CD4-positive, alpha-beta T cell treated with Interleukin-2 at 100 ng/mL for 4 hours (primary cell): ENCODE data around the gene HSF5.
"Not testable (repeated sequence)": the region's sequence is repeated elsewhere in the genome, so short reads cannot be mapped to it uniquely, and the experiment has no call there.

Experiments used
- DNase-seq: peaks from one replicate; pipeline ENCODE4 v3.0.0-alpha.2; 2020; ENCODE audit warnings: low spot score

Gene HSF5

GRCh38 chr17:58481798-58482197 lies 6.4 kb downstream of the HSF5 start:
- not testable (repeated sequence) for DNase-seq

DNA sequence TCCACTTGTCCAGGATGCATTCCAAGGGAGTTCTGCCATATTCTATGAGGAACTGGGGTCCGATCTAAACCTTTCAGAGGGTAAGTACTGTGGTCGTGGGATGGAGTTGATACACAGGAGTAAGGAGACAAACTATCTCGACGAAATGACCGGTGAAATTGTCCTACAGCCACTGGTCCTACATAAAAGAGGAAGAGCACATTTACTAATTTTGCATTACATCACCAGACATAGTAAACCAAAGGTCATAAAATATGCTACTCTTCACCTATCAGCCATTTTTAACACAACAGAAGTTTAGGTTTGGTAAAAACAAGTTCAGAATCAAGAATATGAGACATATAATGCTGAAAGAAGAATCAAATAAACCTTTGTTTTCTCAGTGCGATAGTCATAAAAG lies 8.1 kb downstream of the HSF5 start:
- no peak for DNase-seq

- no peak for DNase-seq
These were observed 11.4 kb downstream of the HSF5 start for GRCh38 chr17:58476812-58477211.

- DNase-seq = no peak
These were observed 12.2 kb downstream of the HSF5 start for GRCh38 chr17:58475985-58476384.

GRCh38 chr17:58470356-58470755 lies 17.9 kb downstream of the HSF5 start:
- DNase-seq = no peak

- DNase-seq = no peak
These were observed 19.3 kb downstream of the HSF5 start for GRCh38 chr17:58468944-58469343.

DNA sequence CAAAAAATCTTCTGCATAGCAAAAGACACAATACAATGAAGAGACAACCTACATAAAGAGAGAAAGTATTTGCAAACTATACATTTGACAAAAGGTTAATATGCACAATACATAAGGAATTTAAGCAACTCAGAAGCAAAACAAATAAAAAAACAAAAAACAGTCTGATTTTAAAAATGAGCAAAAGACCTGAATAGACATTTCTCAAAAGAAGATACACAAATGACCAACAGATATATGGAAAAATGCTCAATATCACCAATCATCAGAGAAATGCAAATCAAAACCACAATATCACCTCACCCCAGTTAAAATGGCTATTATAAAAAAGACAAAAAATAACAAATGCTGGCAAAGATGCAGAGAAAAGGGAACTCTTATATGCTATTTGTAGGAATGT lies 32.7 kb downstream of the HSF5 start:
- no peak for DNase-seq

- no peak for DNase-seq
These were observed 35.5 kb downstream of the HSF5 start for GRCh38 chr17:58452738-58453137.

GRCh38 chr17:58447039-58447975 lies 40.9 kb downstream of the HSF5 start:
- peak; percentile 66 for DNase-seq

- DNase-seq = no peak
These were observed 42.1 kb downstream of the HSF5 start for GRCh38 chr17:58446086-58446485.

GRCh38 chr17:58436805-58437239 lies 51.4 kb downstream of the HSF5 start:
- no peak for DNase-seq

DNA sequence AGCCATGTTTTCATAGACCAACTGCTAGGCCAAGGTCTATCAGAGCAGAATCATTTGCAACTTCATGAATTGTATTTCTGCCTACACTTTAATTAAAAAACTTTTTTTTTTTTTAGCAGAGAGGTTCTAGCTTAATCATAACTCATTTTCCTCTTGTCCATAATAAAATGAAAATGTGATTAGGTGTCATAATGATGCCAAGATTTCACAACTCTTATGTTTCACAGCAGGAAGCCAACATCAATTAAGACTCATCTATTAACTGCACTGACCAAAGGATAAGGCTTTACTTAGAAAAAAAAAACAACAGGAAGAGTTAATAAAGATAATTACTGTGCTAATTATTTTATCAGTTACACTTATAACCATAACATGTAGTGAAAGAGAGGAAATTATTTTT lies 52.0 kb downstream of the HSF5 start:
- DNase-seq = no peak

- no peak for DNase-seq
These were observed 55.2 kb downstream of the HSF5 start for GRCh38 chr17:58432806-58433573.

- DNase-seq = no peak
These were observed 60.4 kb downstream of the HSF5 start for GRCh38 chr17:58427807-58428206.

GRCh38 chr17:58421711-58422110 lies 66.5 kb downstream of the HSF5 start:
- DNase-seq = no peak

GRCh38 chr17:58420827-58421226 lies 67.4 kb downstream of the HSF5 start:
- no peak for DNase-seq

DNA sequence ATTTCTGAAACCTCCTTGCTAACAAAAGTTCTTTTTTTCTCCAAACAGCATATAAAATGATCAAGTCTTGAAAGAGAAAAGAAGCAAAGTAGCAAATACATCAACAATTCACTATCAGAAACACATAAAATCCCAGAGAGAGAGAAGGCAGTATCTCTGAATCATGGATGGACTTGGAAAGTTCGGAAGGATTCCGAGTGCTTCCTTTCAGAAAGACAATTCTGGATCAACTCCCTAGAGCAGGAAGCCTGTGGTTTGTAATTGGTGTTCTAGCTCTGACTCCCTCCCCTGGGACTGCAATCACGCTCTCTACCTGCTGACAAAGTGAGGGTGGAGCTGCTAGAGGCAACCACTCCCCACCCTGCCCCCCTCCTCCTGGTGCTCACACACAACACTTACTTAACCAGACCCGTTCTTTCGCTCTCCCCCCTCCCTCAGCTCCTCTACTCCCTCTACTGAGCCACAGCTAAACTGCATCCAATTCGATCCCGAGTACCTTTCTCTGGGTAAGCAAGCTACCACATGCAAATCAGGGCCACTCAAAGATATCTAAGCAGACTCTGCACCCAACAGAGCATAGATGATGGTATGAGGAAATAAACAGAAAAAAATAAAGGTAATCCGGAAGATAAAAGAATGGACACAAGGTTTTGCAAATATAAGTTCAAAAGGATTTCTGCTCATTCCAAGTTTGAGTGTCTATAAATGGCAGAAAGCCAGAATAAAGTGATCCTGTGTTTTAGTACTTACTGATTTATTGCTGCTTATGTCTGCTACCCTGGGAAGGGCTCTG lies 70.7 kb downstream of the HSF5 start, which contains the start of gene RNF43:
Gene RNF43 (minus strand): TSS at position 235 of the 793 bp plus-strand sequence. CDS start 1,957 bp downstream, outside the sequence.
- peak; percentile 93 for DNase-seq

- no peak for DNase-seq
These were observed 71.3 kb downstream of the HSF5 start for GRCh38 chr17:58416937-58417299.

- DNase-seq = no peak
These were observed 71.8 kb downstream of the HSF5 start for GRCh38 chr17:58416396-58416795.

DNA sequence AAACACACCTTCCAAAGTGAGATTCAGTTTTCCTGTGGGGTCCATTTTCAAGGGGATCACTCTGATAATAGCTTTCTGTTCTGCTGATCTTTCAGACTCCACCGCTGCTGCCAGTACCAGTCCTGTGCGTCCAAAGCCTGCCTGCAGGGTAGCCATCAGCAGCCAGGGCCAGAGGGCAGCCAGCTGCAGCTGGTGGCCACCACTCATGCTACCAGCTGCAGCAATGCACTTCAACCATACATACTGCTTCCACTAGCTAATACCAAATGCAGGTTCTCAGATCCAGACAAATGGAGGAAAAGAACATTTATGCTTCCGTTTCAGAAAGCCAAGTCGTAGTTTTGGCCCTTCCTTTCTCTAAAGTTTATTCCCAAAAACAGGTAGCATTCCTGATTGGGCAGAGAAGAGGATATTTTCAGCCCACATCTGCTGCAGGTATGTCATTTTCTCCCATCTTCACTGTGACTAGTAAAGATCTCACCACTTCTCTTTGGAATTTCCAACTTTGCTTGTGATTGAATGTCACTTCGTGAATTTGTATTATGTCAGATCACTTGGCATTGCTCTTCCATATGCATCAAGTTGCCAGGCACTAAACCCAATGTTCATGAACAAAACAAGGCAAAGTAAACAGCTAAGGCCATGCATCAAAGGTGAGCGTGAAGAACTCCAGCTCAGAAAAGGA lies 72.7 kb downstream of the HSF5 start:
- no peak for DNase-seq

- no peak for DNase-seq
These were observed 73.6 kb downstream of the HSF5 start for GRCh38 chr17:58414596-58414997.

DNA sequence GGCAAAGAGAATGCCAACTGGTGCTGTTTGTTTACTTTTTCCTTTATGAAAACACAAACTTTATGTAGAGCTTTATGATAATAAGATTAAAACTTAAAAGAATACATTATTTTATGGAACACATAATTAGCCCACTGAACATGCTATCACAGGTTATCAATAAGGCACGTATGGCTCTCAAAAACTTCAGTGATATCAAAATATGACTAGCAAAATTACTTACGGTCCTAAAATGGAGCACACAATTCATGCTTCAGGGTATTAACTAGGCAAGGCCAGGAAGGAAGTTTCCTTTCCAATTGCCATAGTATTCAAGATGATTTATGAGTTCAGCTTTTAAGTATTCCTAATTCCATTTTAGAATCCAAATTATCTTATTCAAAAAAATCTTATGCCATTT lies 74.5 kb downstream of the HSF5 start:
- no peak for DNase-seq
